Coronary artery (tissue), 2 donors: ENCODE measurements around the gene SECISBP2L.
A peak's percentile ranks its signal among the peaks of the same experiment; 100 is the strongest.

Source experiments
- DNase-seq: peaks from one replicate; pipeline ENCODE4 v3.0.0-alpha.2; 2017; ENCODE audit warnings: low spot score
- H3K27ac ChIP-seq, 2 donors: fragments of 200-600 bp; sonication (generic); one replicate each; pipeline ENCODE4 v1.5.1; 2016 to 2019
- H3K4me3 ChIP-seq: fragments of 200-600 bp; sonication (generic); 2 replicates; pipeline ENCODE4 v1.5.1; 2016; ENCODE audit warnings: mild to moderate bottlenecking, moderate library complexity
- TF ChIP-seq, protein P1 (sequence below): fragments of 200-600 bp; sonication (generic); IDR thresholded peaks from one replicate; pipeline ENCODE4 v1.5.1; 2019; ENCODE audit warnings: antibody characterized with exemption

Gene SECISBP2L

DNA sequence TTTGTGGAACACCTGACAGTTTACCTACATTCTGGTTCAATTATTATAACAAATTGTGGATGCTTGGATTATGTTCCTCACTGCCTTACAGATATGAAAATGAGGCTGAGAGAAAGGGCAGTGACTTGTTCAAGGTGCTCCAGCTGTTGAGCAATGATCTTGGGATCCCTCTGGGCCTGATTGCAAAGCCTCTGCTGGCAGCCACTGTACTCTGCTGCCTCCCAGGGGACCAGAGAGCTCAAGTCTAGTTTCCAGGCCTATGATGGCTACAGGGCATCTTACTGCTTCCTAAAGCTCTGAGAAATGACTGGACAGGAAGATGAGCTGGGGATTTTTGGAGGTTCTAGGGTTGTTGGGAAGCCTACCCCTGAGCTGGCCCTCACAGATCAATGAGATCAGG is 80.3 kb downstream of the SECISBP2L start:
- Histone ChIP-seq H3K27ac (peak overlapping the region; percentile 15 to 85), H3K4me3 (no peak overlapping the region)
- DNase-seq: no peak
- TF ChIP-seq, protein P1, sequence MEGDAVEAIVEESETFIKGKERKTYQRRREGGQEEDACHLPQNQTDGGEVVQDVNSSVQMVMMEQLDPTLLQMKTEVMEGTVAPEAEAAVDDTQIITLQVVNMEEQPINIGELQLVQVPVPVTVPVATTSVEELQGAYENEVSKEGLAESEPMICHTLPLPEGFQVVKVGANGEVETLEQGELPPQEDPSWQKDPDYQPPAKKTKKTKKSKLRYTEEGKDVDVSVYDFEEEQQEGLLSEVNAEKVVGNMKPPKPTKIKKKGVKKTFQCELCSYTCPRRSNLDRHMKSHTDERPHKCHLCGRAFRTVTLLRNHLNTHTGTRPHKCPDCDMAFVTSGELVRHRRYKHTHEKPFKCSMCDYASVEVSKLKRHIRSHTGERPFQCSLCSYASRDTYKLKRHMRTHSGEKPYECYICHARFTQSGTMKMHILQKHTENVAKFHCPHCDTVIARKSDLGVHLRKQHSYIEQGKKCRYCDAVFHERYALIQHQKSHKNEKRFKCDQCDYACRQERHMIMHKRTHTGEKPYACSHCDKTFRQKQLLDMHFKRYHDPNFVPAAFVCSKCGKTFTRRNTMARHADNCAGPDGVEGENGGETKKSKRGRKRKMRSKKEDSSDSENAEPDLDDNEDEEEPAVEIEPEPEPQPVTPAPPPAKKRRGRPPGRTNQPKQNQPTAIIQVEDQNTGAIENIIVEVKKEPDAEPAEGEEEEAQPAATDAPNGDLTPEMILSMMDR: no peak

DNA sequence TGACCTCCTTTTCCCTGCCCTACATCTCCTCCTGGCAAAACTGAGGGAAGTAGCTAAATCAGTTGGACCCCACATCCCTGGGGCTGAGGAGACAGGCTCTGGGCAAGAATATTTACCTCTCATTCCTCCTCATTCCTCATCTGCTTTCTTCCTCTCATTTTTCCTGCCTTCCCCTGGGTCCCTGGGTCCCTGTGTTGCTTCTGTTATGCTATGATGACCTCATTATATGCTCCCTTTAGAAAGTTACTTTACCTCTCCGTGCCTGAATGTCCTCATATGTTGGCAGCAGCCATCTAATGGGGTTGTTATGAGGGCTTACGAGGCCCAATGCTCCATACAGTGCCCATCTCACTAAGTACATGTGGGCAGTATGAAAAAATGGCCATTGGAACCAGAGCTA is 81.3 kb downstream of the SECISBP2L start:
- H3K27ac ChIP-seq: peak overlapping the region in 1 of 2 donors; percentile 56
- no peak for DNase-seq
- H3K4me3 ChIP-seq: no peak overlapping the region
- TF ChIP-seq, protein P1: no peak

DNA sequence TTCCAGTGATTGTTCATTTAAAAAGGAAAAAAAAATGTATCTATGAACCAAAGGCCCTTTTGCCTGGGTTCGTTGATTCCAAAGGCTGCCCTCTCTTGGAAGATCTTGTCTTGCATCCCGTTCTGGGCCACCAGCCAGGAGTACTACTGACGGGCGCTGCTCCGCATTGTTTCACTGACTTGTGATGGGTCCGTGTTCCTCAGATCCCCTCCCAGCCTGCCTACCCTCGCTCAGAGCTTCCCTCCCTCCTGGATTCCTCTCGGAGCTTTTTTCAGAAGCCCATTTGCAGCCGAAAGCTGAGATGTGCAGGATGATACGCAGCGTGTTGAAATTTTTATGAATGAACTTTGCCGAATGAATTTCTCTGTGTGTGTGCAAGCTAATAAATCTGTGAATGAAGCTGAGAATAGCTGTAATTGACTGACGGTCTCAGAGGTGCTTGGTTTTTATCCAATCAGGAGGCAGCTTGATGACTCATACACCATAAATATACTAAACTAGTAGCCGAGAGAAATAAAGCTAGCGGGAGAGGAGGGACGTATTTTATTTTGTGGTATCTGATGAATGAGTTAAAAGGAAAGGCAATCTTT is 82.6 kb downstream of the SECISBP2L start, which contains the start of gene SHC4:
Gene SHC4 (minus strand): TSS at position 396 of the 590 bp plus-strand sequence. CDS start 904 bp downstream, outside the sequence.
- peak within 1 kb of the TSS; percentile 65 to 90 for H3K27ac ChIP-seq
- peak within 1 kb of the TSS; percentile 82 for H3K4me3 ChIP-seq
- TF ChIP-seq, protein P1: no peak
- DNase-seq: no peak

DNA sequence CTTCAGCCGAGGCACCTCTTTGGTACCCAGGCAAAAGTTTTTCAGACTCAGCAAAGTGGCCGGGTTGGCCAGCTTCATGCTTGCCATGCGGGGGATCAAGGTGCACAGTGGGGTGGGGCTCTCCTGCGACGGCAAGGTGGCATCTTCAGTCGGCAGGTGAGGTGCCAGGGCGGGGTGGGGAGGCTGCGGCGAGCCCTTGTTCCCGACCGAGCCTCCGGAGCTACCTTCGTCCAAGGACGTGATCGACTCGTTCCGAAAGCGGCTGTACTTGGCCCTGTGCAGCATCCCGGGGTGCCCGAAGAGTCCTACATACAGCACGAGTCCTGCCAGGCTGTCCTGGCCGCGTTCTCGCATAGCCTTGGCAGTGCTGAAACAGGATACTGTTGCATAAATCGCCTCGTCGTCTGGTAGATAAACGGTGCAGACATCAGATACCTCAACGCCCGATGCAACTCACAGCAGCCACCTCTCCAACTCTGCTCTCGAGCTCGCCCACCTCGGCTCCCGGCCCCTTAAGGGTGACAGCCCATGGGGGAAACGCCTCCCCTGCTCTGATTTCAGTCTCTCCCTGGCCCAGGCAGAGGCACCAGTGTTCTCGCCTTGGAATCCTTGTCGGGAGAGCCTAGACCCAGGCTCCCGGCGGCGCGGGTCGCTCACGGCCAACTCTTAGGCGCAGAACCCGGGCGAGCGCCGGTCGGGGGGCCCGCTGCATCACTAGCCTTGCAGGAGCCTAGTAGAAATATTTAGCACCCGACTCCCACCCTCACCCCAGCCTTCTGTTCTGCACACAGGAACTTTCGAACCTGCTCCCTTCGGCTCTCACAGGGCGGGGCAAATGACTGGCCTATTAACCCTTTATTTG is 83.4 kb downstream of the SECISBP2L start:
- Histone ChIP-seq H3K27ac (peak overlapping the region; percentile 65 to 90), H3K4me3 (peak overlapping the region; percentile 82)
- peak; percentile 81 for DNase-seq
- TF ChIP-seq, protein P1: no peak

DNA sequence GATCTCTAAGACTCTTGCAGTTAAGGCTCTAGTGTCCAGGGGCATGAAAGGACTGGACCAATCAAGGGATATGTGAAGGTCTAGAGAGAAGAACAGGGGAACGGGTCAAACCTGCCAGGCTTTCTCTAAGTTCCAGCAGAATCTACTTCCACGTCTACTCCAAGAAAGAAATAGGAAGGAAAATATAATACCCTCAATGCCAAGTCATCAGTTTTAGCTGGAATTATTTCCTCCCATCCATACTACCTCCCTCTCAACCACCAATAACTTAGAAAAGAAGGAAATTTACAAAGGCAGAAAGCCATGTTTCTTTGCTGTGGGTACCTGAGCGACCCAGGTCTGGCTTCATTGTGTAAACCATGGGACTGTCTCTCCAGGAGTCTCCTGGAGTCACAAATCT is 90.3 kb downstream of the SECISBP2L start:
- TF ChIP-seq, protein P1: no peak
- H3K27ac ChIP-seq: peak overlapping the region; percentile 40 to 89
- H3K4me3 ChIP-seq: no peak overlapping the region
- no peak for DNase-seq

DNA sequence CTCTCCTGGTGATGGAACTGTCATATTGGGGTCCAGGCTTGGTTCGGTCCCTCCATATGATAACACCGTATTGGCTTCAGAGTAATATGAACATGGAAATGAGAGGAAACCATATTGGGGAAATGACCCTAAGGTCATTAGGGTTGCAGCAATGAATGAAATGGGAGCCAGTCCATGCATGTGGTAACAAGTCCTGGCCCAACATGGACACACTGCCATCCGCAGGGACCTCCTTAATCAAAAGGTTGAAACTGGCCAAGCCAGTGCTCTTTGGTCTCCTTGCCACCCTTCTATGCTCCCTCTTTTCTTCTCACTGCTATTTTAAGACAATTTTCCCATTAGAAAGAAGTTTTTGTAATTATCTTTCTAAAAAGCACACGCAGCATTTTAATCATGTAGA is 90.9 kb downstream of the SECISBP2L start:
- no peak for DNase-seq
- H3K27ac ChIP-seq: peak overlapping the region; percentile 62 to 89
- H3K4me3 ChIP-seq: no peak overlapping the region
- TF ChIP-seq, protein P1: no peak
